COLO668 (cell line): ENCODE measurements around the gene BANK1.

Source experiments
- DNase-seq: peaks from one replicate; lab custom pipeline; 2025; ENCODE audit not compliant: unreplicated experiment; lab: John Stamatoyannopoulos, UW

The BANK1 gene

DNA sequence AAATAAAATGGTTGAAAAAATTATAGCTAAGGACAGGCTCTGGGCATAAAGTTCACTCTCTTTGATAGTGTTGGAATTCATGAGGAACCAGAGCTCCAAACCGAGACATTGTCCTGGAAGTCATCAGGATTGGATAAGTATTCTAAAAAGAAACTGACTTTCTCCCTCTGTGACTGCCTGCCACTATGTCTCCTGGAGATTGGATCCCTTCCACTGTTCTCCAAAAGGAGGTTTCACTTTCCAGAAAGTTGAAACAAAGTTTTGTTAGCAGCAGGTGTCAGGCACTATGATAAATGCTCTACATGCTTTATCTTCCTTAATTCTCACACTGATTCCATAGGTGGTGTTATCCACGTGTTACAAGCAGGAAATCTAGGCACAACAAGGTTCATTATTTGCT lies 16.8 kb downstream of the BANK1 start:
- no peak for DNase-seq

GRCh38 chr4:101813604-101814003 lies 23.1 kb downstream of the BANK1 start:
- no peak for DNase-seq

DNA sequence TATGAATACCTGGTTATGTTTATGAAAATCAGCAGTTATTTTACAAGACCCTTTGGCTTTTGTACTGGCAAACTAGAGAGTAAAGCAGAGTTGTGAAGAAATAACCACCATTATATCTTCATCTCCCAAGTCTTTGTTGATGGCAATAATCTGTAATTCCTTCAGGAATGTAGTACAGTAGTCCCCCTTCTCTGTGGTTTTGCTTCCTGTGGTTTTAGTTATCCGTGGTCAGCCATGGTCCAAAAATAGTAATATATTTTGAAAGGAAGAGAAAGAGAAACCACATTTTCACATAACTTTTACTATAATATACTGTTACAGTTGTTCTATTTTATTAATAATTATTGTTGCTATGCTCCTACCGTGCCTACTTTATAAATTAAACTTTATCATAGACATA lies 27.8 kb downstream of the BANK1 start:
- DNase-seq, result no peak

GRCh38 chr4:101823864-101824263 lies 33.3 kb downstream of the BANK1 start:
- no peak for DNase-seq

DNA sequence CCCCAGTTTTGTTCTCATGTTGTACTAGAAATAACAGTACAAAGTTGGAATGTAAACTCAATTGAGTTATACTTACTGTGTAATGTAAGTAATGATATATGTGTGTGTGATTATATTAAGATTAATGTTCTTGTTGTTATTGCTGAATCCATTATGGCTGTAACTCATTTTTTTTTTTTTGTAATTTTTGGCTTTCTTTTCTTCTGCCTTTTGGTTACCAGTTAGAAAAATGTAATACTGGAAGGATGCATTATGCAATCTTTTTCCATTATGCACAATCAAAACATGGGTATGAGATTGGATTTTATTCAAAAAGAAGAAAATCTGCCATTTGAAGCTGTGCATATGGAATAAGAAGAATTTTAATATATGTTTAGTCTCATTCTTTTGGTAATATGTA lies 34.0 kb downstream of the BANK1 start:
- DNase-seq, result no peak

DNA sequence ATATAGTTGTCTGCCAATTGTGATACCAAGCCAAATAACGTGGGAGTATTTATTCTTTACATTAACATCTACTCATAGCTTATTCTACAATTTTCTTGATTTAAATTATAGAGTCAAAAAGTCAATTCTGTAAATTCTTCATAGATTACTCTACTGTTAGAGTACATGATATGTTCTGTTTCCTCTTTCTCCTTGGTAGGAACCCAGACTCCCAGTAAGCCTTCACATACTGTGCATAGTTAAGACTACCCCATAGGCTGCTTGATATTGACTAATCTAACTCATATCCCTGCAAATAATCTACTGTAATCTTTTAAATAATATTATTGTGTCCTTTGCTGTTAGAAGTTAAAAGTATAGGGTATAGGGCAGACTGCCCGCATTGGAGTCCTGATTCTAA lies 35.4 kb downstream of the BANK1 start:
- no peak for DNase-seq

GRCh38 chr4:101831816-101832215 lies 41.3 kb downstream of the BANK1 start:
- no peak for DNase-seq

- no peak for DNase-seq
Observed at GRCh38 chr4:101833480-101833879, 43.0 kb downstream of the BANK1 start.

DNA sequence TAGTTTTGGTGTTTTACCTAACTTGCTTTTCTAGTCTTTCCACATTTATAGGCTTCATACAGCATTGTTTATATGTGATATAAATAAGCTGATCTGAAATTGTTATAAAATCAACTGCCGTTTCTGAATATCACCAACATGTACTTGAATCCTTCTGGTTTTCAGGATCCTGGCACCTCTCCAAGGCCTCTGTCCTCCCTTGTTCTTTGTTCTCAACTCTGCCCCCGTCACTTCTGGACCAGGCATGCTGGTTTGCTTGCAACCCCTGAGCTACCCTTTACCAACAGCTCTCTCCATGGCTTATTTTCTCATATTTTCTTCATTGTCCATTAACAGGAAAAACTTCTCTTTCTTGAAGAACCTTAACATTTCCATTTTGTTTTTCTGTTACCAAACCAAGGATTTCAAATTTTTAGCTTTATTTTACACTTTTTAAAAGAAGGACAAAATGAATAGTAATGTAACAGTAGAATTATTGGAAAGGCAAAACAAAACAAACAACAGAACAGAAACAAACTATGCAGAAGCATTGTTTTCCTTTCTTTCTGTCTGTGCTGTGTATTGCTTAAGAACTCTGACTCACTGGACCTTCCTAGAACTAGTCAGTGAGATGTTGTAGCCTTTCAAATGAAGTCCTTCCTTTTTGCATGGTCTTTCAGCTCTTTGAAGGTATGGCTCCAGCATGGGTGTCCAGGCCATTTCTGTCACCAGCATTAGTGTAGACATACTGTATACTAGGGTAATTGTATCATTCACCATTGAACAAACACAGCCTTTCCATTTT lies 44.8 kb downstream of the BANK1 start:
- DNase-seq, result peak; percentile 29

DNA sequence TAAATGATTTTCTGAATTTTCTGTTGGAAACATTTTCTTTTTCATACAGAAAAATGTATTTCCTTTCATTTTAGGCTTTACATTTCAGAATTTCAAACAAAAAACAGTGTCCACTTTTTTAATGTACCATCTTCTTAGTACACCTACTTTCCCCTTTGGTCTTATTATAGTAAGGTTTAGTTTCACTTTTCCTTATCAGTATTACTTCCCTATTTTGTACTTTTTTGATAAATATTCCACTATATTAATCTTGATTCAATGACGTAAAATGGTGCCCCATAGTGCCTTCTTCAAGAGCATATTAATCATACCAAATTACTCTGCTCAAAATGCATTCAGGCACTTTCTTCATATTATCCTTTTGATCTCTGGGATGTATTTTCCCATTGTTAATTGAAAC lies 52.5 kb downstream of the BANK1 start:
- no peak for DNase-seq

DNA sequence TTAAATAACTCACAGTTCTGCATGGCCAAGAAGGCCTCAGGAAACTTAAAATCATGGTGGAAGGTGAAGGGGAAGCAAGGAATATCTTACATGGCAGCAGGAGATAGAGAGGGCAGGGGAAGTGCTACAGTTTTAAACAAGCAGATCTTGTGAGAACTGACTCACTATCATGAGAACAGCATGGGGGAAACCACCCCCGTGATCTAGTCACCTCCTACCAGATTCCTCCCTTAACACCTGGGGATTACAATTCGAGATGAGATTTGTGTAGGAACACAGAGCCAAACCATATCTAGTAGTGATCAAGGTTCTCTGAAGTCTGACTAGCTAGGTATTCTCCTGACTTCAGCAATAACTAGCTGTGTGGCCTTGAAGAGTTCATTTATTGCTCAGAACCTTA lies 56.0 kb downstream of the BANK1 start:
- no peak for DNase-seq

- no peak for DNase-seq
Observed at GRCh38 chr4:101850698-101851097, 60.2 kb downstream of the BANK1 start.

GRCh38 chr4:101851672-101852071 lies 61.1 kb downstream of the BANK1 start:
- DNase-seq, result no peak

- DNase-seq, result no peak
Observed at GRCh38 chr4:101853028-101853427, 62.5 kb downstream of the BANK1 start.

DNA sequence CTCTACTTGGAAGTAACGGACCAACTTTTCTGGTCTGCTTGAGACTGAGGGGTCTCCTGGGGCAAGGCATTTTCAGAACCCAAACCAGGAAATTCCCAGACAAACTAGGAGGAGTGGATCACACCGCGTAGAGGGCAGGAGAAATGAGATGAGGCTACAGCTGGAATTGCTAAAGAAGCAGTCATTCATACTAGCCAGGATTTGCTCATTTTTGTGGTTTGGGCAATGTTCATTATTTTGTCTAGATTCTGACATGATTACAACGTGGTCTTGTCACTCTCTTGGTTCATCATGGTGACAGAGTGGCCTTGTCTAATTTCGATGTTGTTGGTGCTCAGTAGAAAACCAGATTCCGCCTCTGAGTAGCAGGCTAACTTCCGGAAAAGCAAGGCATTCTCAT lies 63.2 kb downstream of the BANK1 start:
- no peak for DNase-seq

DNA sequence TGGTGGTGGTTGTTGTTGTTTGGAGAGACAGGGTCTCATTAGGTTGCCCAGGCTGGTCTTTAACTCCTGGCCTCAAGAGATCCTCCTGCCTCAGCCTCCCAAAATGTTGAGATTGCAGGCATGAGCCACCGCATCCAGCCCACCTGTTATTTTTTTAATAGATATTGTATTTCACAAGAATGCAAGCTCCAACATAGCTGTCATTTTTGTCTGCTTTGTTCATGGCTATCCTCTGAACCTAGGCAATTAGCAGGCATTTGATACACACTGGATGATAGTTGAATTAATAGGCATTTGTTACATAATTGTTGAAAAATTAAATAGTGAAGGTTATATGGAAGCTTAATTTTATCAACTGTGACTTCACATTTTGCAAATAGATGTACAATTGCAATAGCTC lies 64.7 kb downstream of the BANK1 start:
- no peak for DNase-seq

DNA sequence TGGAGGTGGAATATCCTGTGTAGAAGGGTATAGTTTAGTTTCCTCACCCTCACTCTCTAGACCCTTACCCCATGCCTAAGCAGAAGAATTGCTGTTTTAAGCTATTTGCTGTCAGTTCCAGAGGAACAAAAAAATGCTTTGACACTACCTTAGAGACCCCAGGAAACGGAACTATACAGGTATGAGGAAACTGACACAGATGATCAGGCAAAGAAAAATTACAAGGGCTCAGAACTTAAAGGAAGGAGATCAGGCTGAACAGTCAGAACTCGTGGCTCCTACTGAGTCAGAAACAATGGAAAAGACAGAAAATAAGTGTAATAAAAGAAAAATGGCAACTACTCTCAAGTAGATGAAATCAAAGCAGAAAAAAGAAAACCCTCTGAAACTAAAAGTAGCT lies 65.6 kb downstream of the BANK1 start:
- DNase-seq, result no peak

DNA sequence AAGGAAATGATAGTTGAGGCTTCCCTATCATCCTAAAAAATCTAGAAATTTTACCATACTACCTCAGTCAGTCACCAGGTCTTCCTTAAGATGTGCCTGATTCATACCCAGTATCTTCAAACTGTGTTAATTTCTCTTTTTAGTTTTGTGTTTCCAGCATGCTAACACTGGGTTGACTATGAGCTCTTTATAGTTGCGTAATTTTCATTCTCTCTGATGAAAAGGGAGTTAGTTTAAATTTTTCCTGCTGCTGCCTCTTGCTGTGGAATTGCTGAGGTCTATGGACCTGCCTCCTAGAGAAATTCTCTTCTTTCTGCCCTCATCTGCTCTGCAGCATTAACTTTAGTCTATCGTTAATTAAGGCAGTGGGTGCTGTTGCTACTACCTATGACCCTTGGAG lies 66.6 kb downstream of the BANK1 start:
- DNase-seq, result no peak

DNA sequence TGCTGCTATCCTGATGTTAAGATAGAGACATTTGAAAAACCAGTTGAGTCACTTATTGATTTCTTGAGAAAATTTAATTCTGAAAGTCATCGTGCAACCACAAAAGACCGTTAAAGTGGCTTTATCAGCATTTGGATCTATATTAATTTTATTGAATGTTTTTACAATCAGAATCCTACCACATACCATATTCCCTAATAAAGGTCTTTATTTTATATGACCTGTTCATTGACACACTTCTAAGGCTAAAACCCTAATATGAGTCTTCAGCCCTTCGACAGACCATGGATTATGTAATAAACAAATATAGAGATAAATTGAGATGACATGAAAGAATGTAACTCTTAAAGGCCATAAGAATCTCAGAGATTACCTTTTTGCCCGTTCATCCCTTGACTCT lies 68.1 kb downstream of the BANK1 start:
- no peak for DNase-seq

GRCh38 chr4:101862595-101862994 lies 72.1 kb downstream of the BANK1 start:
- no peak for DNase-seq

GRCh38 chr4:101864660-101865059 lies 74.1 kb downstream of the BANK1 start:
- DNase-seq, result no peak

GRCh38 chr4:101865501-101866062 lies 75.1 kb downstream of the BANK1 start:
- no peak for DNase-seq

DNA sequence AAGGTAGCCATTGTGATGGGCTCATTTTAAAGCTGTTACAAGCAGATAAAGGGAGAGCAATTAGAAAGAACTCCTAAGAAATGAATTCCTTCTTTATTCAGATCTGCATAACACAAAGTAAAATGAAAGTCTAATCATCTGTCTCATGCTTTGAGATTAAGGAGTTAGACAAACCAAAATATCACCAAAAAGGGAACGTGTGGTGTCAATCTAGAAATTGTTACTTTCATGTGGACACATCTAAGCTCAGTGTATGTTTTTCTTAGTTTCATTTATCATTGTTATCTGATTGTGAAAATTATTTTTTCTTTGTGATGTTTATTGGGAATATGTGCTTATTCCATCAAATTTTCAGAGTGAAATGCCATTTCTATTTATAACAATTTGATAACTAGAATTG lies 80.3 kb downstream of the BANK1 start:
- no peak for DNase-seq
